ENCODE results near the gene GNAQ.

- TF ChIP-seq CTCF (IDR thresholded peaks at IDR 0.05), result no peak
- no peak for TF ChIP-seq ZFX (IDR thresholded peaks at IDR 0.05; ENCODE audit: borderline replicate concordance)
Measured at GRCh38 chr9:77750981-77751340, 280.6 kb downstream of the GNAQ start.

Data from 22Rv1 (cell line).